HL-60 (cell line): ENCODE data around the gene ME2.

ENCODE experiments used
- POLR2AphosphoS5 ChIP-seq: IDR thresholded peaks from 2 replicates; pipeline ENCODE4 v1.6.1; 2012; ENCODE audit warnings: low read depth
- TF ChIP-seq, protein P1 (sequence below): IDR thresholded peaks from one replicate; pipeline ENCODE4 v1.5.1; 2011; ENCODE audit warnings: low read length, control low read depth, inconsistent platforms; ENCODE audit not compliant: insufficient read depth

GRCh38 chr18:50970006-50970405, 91.1 kb downstream of the ME2 start:
- no peak for TF ChIP-seq POLR2AphosphoS5
- TF ChIP-seq, protein P1, sequence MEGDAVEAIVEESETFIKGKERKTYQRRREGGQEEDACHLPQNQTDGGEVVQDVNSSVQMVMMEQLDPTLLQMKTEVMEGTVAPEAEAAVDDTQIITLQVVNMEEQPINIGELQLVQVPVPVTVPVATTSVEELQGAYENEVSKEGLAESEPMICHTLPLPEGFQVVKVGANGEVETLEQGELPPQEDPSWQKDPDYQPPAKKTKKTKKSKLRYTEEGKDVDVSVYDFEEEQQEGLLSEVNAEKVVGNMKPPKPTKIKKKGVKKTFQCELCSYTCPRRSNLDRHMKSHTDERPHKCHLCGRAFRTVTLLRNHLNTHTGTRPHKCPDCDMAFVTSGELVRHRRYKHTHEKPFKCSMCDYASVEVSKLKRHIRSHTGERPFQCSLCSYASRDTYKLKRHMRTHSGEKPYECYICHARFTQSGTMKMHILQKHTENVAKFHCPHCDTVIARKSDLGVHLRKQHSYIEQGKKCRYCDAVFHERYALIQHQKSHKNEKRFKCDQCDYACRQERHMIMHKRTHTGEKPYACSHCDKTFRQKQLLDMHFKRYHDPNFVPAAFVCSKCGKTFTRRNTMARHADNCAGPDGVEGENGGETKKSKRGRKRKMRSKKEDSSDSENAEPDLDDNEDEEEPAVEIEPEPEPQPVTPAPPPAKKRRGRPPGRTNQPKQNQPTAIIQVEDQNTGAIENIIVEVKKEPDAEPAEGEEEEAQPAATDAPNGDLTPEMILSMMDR = no peak
